Measurements from ENCODE around the gene ADIPOR1. TPM values are rescaled to one million over a fixed set of nuclear protein-coding genes. Genes with fewer than 3 reads are reported as not detected.

Gene ADIPOR1
- total RNA-seq, 2 donors from 2014 or later: 86.0 to 148 TPM

- H3K36me3 ChIP-seq: peaks cover 5 to 9% of the 10 kb centered on the region in 2 donors
- WGBS: 59% methylated on average over 4 of the region's 4 CpGs
- H3K27ac ChIP-seq: no peak overlapping the region
- intact Hi-C loops (cut with DNase I): no loop called here
- no peaks in the 10 kb centered on the region for H3K9me3 ChIP-seq
- TF ChIP-seq POLR2A (IDR thresholded peaks at IDR 0.05): no peak
- TF ChIP-seq, protein P1, sequence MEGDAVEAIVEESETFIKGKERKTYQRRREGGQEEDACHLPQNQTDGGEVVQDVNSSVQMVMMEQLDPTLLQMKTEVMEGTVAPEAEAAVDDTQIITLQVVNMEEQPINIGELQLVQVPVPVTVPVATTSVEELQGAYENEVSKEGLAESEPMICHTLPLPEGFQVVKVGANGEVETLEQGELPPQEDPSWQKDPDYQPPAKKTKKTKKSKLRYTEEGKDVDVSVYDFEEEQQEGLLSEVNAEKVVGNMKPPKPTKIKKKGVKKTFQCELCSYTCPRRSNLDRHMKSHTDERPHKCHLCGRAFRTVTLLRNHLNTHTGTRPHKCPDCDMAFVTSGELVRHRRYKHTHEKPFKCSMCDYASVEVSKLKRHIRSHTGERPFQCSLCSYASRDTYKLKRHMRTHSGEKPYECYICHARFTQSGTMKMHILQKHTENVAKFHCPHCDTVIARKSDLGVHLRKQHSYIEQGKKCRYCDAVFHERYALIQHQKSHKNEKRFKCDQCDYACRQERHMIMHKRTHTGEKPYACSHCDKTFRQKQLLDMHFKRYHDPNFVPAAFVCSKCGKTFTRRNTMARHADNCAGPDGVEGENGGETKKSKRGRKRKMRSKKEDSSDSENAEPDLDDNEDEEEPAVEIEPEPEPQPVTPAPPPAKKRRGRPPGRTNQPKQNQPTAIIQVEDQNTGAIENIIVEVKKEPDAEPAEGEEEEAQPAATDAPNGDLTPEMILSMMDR (IDR thresholded peaks at IDR 0.05): no peak
- TF ChIP-seq POLR2AphosphoS5 (IDR thresholded peaks at IDR 0.05): no peak
- H3K4me3 ChIP-seq: no peak overlapping the region
- DNase-seq (ENCODE audit: low spot score): no peak
- H3K27me3 ChIP-seq (replicated peaks; ENCODE audit: insufficient read depth): no peaks in the 10 kb centered on the region
- H3K4me1 ChIP-seq (replicated peaks): peaks cover 16% of the 10 kb centered on the region
Observed at GRCh38 chr1:202952818-202953217, 5.3 kb downstream of the ADIPOR1 start.

DNA sequence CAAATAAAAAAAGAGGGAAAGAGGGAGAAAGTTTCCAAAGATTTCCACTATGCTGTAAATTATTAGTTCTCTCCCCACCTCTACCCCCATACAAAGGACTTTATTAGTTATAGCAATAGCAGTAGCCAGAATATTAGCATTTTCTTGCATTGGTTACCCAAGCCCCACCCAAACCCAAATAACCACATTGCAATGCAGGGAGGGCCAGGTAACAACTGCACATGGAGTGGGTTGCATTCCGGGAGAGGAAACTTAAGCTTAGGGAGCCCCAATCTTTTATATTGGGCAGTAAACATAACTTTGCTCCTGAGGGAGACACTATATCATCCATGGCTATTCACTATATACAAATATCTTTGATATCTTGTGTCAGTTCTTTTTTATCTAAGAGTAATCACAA is 6.0 kb downstream of the ADIPOR1 start:
- intact Hi-C loops (cut with DNase I): no loop called here
- Histone ChIP-seq H3K4me1 (replicated peaks) (peaks cover 13% of the 10 kb centered on the region), H3K9me3 (no peaks in the 10 kb centered on the region), H3K4me3 (no peak overlapping the region), H3K36me3 (peaks cover 5 to 12% of the 10 kb centered on the region in 2 donors), H3K27me3 (replicated peaks; ENCODE audit: insufficient read depth) (no peaks in the 10 kb centered on the region), H3K27ac (no peak overlapping the region)
- WGBS: 100% methylated on average over 1 of the region's 1 CpG
- TF ChIP-seq, protein P1 (IDR thresholded peaks at IDR 0.05): no peak
- TF ChIP-seq POLR2A (IDR thresholded peaks at IDR 0.05) (no peak), POLR2AphosphoS5 (IDR thresholded peaks at IDR 0.05) (no peak)
- DNase-seq (ENCODE audit: low spot score): no peak

DNA sequence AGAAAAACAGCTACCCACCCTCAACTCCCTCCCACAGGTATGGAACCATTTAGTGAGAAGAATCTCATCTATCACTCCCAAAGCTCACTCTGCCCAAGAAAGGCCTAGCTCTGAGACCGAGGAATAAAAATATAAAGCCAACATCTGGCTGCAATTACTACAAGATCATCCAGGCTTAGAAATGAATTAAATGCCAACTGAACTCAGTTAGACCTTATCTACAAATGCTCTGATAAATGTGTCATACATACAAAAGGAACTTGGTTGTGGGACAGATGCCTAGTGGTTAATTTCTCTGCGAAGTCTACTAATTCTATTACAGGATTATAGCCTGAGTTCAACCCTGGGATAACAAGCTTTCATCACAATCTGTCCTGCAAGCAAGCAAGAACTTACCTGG is 6.7 kb downstream of the ADIPOR1 start:
- intact Hi-C loops (cut with DNase I): no loop called here

GRCh38 chr1:202945483-202945882 is 12.6 kb downstream of the ADIPOR1 start:
- 99% methylated on average over 2 of the region's 2 CpGs for WGBS
- H3K36me3 ChIP-seq: peaks cover 6 to 39% of the 10 kb centered on the region in 2 donors
- no peaks in the 10 kb centered on the region for H3K27me3 ChIP-seq (replicated peaks; ENCODE audit: insufficient read depth)

More for the DNA sequence above, 6.7 kb downstream of the ADIPOR1 start:
- Histone ChIP-seq H3K4me1 (replicated peaks) (peaks cover 8% of the 10 kb centered on the region), H3K9me3 (no peaks in the 10 kb centered on the region), H3K4me3 (no peak overlapping the region), H3K27me3 (replicated peaks; ENCODE audit: insufficient read depth) (no peaks in the 10 kb centered on the region), H3K27ac (no peak overlapping the region), H3K36me3 (peaks cover 5 to 13% of the 10 kb centered on the region in 2 donors)
- no peak for TF ChIP-seq POLR2A (IDR thresholded peaks at IDR 0.05)
- TF ChIP-seq, protein P1 (IDR thresholded peaks at IDR 0.05): no peak
- TF ChIP-seq POLR2AphosphoS5 (IDR thresholded peaks at IDR 0.05): no peak
- WGBS: 81% methylated on average over 2 of the region's 2 CpGs
- DNase-seq (ENCODE audit: low spot score): no peak

GRCh38 chr1:202944438-202944921 is 13.6 kb downstream of the ADIPOR1 start:
- Histone ChIP-seq H3K9me3 (no peaks in the 10 kb centered on the region), H3K4me3 (no peak overlapping the region), H3K36me3 (peaks cover 5 to 34% of the 10 kb centered on the region in 2 donors), H3K27me3 (replicated peaks; ENCODE audit: insufficient read depth) (no peaks in the 10 kb centered on the region), H3K27ac (no peak overlapping the region), H3K4me1 (replicated peaks) (no peaks in the 10 kb centered on the region)
- intact Hi-C loops (cut with DNase I): no loop called here
- 90% methylated on average over 5 of the region's 5 CpGs for WGBS
- DNase-seq (ENCODE audit: low spot score): no peak
- TF ChIP-seq, protein P1 (IDR thresholded peaks at IDR 0.05): no peak
- no peak for TF ChIP-seq POLR2A (IDR thresholded peaks at IDR 0.05)
- no peak for TF ChIP-seq POLR2AphosphoS5 (IDR thresholded peaks at IDR 0.05)

More at GRCh38 chr1:202945483-202945882, 12.6 kb downstream of the ADIPOR1 start:
- intact Hi-C loops (cut with DNase I): no loop called here
- Histone ChIP-seq H3K4me3 (no peak overlapping the region), H3K27ac (no peak overlapping the region), H3K4me1 (replicated peaks) (no peaks in the 10 kb centered on the region), H3K9me3 (no peaks in the 10 kb centered on the region)
- DNase-seq (ENCODE audit: low spot score): no peak
- TF ChIP-seq POLR2A (IDR thresholded peaks at IDR 0.05): no peak
- TF ChIP-seq POLR2AphosphoS5 (IDR thresholded peaks at IDR 0.05): no peak
